Activated CD4-positive, alpha-beta T cell treated with anti-CD3 and anti-CD28 coated beads, Interleukin-10, Interleukin-2, amounts not matched to agents 100 ng/mL and 50 ng/mL, durations not matched to agents 16 hours and 8 hours (primary cell): ENCODE measurements around the gene THBS2.
"Not testable (repeated sequence)": the region's sequence is repeated elsewhere in the genome, so short reads cannot be mapped to it uniquely, and the experiment has no call there.

ENCODE experiments used
- DNase-seq: peaks from one replicate; pipeline ENCODE4 v3.0.0-alpha.2; 2020

The THBS2 gene

GRCh38 chr6:169253337-169254238 lies at the start of gene THBS2:
Gene THBS2 (minus strand): TSS chr6:169253846. CDS start chr6:169250784, 3,062 bp downstream.
- DNase-seq = no peak

GRCh38 chr6:169302716-169303115 lies 49.1 kb upstream of the THBS2 start:
- no peak for DNase-seq

DNA sequence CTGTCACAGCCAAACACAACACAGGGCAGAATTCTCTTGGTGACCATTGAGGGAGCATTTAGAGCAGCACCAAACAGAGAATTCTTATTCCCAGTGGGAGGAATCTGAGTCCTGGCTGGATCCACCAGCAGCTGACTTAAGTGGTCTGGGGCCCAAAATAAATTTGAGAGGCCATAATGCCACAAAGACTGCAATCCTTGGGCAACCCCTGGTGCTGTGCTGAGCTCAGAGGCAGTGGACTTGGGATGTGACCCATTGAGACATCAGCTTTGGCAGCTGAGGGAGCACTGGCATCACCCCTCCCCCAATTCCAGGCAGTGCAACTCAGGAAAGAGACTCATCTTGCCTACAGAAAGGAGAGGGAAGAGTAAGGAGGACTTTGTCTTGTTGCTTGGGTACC lies 48.6 kb upstream of the THBS2 start:
- no peak for DNase-seq

DNA sequence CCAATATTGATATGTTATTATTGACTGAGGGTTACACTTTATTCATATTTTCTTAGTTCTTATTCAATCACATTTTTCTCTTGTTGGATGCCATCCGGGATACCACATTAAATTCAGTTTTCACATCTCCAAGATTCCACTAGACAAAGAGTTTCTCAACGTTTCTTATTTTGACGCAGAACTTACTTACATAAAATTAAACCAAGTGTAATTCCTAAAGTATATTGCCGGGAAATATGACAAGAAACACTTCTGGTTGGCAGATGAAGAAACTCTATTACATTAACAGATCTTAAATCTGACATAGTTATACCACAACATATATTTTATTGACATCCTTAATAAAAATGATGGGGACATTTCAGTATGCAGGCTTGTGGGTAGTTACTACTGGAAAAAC lies 47.3 kb upstream of the THBS2 start:
- DNase-seq = no peak

GRCh38 chr6:169298626-169299025 lies 45.0 kb upstream of the THBS2 start:
- DNase-seq = not testable (repeated sequence)

DNA sequence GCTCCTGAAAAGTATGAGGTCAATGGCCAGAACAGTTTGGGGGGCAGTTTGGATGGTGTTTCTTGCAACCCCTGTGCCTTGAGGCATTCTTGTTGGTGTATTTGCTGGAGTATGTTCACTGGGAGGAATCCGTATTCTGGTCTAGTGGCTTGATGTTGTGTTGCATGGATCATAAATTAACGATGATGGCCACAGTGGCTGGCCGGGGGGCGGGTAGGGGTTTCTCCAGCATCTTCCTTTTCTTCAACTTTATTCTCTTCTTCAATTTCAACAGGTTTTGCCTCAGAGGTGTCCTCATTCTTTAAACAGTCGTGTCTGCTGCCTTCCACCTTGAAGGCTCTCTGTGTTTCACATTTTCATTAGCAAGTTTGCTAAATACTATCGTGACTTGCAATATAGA lies 43.0 kb upstream of the THBS2 start:
- DNase-seq = no peak

DNA sequence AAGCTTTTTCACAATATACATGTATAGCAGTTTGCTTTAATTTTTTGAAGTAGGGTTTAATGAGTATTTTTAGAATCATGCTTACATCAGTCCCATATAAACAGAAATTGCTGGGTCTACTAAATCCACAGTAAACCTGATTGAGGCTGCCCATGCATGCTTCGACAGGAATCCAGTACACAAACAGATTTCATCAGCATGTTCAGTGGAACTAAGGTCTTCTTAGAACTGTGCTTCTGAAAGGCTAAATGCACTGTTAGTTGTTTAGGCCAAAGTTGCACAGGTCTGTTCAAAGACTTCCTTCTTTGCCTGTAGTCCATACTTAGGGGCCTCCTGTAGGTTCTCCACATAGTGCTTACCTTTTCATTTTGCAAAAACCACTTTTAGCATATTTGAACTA lies 42.5 kb upstream of the THBS2 start:
- DNase-seq = no peak

DNA sequence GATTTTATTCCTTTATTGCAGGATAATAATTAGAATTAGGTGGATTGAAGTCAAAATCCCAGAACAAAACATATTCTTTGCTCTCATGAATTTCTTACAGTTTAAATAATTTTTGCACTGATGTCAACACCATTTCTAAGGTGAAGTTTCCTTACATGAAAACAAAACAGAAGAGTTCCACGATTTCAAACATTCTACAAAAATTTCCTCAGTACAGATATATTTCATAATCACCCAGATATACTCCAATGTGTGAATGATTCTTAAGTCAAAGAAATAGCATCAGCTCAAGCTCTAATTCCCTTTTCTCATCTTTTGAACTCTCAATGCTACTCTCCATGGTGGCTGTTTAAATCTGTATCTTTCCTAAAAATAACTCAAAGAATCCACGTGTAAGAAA lies 39.5 kb upstream of the THBS2 start:
- no peak for DNase-seq

DNA sequence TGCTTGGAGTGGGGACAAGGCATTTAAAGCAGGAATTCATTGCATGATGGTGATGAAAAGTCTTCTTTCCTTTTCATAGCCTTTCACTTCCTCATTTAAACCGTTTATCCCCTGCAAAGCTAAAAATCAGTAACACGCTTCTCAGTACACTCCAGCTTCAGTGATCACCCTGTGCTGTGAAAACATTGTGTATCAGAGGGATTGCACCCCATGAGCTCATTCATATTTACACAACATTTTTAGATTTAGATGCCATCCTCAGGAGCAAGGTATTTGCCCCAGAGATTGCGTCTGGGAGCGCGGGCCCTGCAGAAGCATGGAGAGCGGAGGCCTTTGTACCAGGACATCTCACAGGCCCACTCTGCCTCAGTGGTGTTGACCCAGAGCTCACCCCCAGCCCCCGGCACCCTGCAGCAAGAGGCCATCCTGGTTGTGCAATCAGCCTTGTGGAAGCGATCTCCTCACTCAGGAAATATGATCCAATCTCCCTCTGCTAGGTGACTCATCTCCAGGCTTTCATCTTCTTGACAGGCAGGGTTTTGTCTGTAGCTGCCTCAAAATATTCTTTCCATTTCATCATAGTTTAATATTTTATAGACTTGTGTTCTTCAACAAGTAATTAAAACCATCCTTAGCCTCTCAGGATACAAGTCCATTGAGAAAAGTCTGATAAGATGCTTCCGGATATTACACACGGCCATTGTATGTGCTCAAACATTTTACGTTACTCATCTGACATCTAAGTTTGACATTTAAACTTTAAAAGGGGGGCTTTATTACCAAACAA lies 38.9 kb upstream of the THBS2 start:
- DNase-seq = no peak

DNA sequence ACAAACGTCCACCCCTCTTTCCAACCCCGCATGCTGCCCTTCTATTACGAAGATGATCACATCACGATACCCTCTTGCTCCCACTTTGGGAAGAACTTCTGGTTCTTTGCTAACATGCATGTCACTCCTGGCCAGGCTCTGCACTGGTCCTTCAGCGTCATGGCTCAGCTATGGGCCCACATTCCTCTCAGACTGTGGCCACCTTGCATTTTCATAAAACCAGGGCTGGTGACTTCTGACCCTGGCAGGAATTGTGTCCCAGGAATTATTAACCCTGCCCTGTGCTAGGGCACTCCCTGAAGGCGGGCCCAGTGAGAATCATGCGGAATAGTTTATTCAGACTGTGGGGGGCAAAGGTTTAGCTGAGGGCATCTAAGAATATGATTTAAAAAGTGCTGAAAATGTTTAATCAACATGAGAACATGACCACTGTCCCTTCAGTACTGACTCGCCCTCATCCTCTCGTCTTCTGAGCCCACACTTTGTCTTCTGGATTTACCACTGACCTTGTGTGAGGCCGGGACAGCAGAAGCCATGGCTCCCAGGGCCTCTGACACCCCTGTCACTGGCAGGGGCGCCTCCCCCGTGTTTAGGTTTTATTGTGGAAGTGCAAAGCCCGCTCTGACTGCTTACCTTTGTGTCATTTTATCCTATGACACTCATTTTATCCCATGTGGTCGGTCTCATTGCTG lies 38.1 kb upstream of the THBS2 start:
- no peak for DNase-seq

GRCh38 chr6:169291148-169291547 lies 37.5 kb upstream of the THBS2 start:
- no peak for DNase-seq

GRCh38 chr6:169289619-169290339 lies 36.1 kb upstream of the THBS2 start:
- no peak for DNase-seq

- DNase-seq = no peak
Observed at GRCh38 chr6:169289257-169289618, 35.6 kb upstream of the THBS2 start.

- no peak for DNase-seq
Observed at GRCh38 chr6:169288591-169288990, 34.9 kb upstream of the THBS2 start.

- no peak for DNase-seq
Observed at GRCh38 chr6:169287675-169288074, 34.0 kb upstream of the THBS2 start.

DNA sequence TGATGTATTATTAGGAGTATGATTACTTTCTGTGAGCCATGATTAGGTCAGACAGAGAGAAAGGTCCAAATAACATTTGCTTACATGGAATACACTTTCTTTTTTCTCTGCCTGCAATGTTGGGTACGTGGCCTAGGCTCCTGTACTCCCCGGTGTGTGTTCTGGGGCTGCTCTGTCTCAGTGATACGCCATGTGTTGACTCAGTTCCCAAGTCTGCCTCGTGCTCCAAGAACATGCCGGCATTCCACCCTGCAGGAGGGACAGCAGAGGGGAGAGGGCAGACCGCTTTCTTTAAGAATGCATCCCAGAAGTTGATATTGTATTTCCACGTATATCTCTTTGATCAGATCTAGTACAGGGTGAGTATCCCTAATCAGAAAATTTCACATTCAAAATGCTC lies 33.3 kb upstream of the THBS2 start:
- no peak for DNase-seq

- no peak for DNase-seq
Observed at GRCh38 chr6:169285165-169285564, 31.5 kb upstream of the THBS2 start.

DNA sequence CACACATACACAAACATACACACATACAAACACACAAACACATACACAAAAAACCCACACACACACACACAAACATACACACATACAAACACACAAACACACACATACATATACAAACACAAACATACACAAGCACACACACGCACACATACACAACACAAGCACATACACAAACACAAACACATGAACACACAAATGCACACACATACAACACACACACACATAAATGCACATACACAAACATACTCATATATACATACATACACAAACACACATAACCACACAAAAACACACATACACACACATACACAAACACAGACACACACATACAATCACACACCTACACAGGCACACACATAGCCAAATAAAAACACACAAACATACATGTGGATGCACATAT lies 30.3 kb upstream of the THBS2 start:
- no peak for DNase-seq

GRCh38 chr6:169282043-169282442 lies 28.4 kb upstream of the THBS2 start:
- no peak for DNase-seq

GRCh38 chr6:169277619-169278018 lies 24.0 kb upstream of the THBS2 start:
- no peak for DNase-seq

- DNase-seq = no peak
Observed at GRCh38 chr6:169274781-169275180, 21.1 kb upstream of the THBS2 start.

GRCh38 chr6:169273511-169273910 lies 19.9 kb upstream of the THBS2 start:
- no peak for DNase-seq

DNA sequence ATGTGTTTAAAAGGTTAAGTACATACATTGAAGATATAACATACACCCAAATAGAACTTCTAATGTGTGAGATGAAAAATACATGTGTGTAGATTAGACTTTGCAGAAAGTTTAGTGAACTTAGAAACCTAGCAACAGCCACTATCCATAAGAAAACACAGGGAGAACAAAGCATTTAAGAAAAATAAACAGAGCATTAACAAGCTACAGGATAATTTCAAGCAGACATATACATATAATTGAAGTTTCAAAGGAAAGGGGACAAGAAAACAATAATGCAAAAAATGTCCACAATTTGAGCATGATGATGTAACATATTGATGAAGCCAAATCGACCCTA lies 18.2 kb upstream of the THBS2 start:
- DNase-seq = no peak
